Adrenal gland (tissue), 5 donors: ENCODE results near the gene SLC22A12.

Experiments
- CTCF ChIP-seq, 6 experiments: fragments of 450-650 bp in 4 of 6; fragments of 200-600 bp in 2 of 6; sonication (generic) in 1 of 6; IDR thresholded peaks; 1 replicate in 5 of 6; 2 replicates in 1 of 6; pipeline versions ENCODE4 v1.5.1 to v1.8.0; 2016 to 2021; ENCODE audit warnings: antibody characterized with exemption in 6 of 6, mild to moderate bottlenecking in 2 of 6, moderate library complexity in 1 of 6
- POLR2A ChIP-seq, 2 donors: fragments of 450-650 bp; IDR thresholded peaks; one replicate each; pipeline ENCODE4 v1.6.1; 2017; ENCODE audit warnings: antibody characterized with exemption in 2 of 2, mild to moderate bottlenecking in 2 of 2, moderate library complexity in 1 of 2
- donor health status: DM: no; HTN: no; CAD: no.

GRCh38 chr11:64592656-64593055 is 1.6 kb downstream of the SLC22A12 start:
- TF ChIP-seq CTCF (IDR thresholded peaks at IDR 0.05) (no peak), POLR2A (IDR thresholded peaks at IDR 0.05) (no peak)
